Lung (tissue), 12 donors: Measurements from ENCODE around the gene CDRT4. TPM values are rescaled to one million over a fixed set of nuclear protein-coding genes. Genes with fewer than 3 reads are reported as not detected.

ENCODE experiments used
- ATAC-seq: fragments of 200-7000 bp; cut with Tn5 transposase; one replicate; pipeline ENCODE4 v1.9.1; 2020; ENCODE audit warnings: moderate number of reproducible peaks; ENCODE audit not compliant: insufficient read depth, low FRiP score
- DNase-seq, 3 donors: peaks; one replicate each; pipeline ENCODE4 v3.0.0-alpha.2; 2013 to 2017
- H3K27ac ChIP-seq, 2 donors: one replicate each; pipeline ENCODE4 v1.5.1; 2013; ENCODE audit warnings: mild to moderate bottlenecking in 2 of 2, moderate library complexity in 2 of 2, control low read depth in 1 of 2, inconsistent platforms in 1 of 2, low read depth in 1 of 2, low read length in 1 of 2
- H3K27me3 ChIP-seq, 3 donors: one replicate each; pipeline ENCODE4 v1.5.1; 2013; ENCODE audit warnings: low read length in 2 of 3; ENCODE audit not compliant: control insufficient read depth in 3 of 3, insufficient read depth in 3 of 3
- H3K36me3 ChIP-seq, 4 donors: one replicate each; pipeline ENCODE4 v1.5.1; 2013; ENCODE audit warnings: low read length in 4 of 4, mild to moderate bottlenecking in 1 of 4, moderate library complexity in 1 of 4; ENCODE audit not compliant: control insufficient read depth in 4 of 4, insufficient read depth in 4 of 4
- H3K4me1 ChIP-seq, 5 donors: one replicate each; pipeline ENCODE4 v1.5.1; 2013; ENCODE audit warnings: low read length in 5 of 5, mild to moderate bottlenecking in 2 of 5, moderate library complexity in 1 of 5; ENCODE audit not compliant: control insufficient read depth in 5 of 5, insufficient read depth in 5 of 5
- H3K4me3 ChIP-seq: one replicate; pipeline ENCODE4 v1.5.1; 2013; ENCODE audit warnings: mild to moderate bottlenecking, control low read depth, moderate library complexity
- H3K9ac ChIP-seq, 2 donors: one replicate each; pipeline ENCODE4 v1.5.1; 2013; ENCODE audit warnings: low read length in 2 of 2, control low read depth in 1 of 2; ENCODE audit not compliant: insufficient read depth in 1 of 2
- H3K9me3 ChIP-seq, 4 donors: one replicate each; pipeline ENCODE4 v1.5.1; 2013; ENCODE audit warnings: low read length in 3 of 4, mild to moderate bottlenecking in 1 of 4, moderate library complexity in 1 of 4; ENCODE audit not compliant: control insufficient read depth in 4 of 4, insufficient read depth in 3 of 4
- WGBS, 2 donors: extraction: QIAGEN DNeasy Blood & Tissue Kit; methylation state at CpG; one replicate each; pipeline ENCODE4 v1.1.7; 2013; 5-methylcytosine and 5-hydroxymethylcytosine counted together
- polyA plus RNA-seq, 2 donors: library from polyadenylated mRNA; stranded (reverse); fragments of 200-250 nt; gene quantifications; one replicate each; pipeline ENCODE4 v1.2.1, GENCODE V29; 2013
- total RNA-seq, 2 donors: library from RNA; depleted of rRNA in 1 of 2; stranded (reverse); fragments of >200 nt in 1 of 2; gene quantifications; one replicate each; pipeline ENCODE4 v1.2.1, GENCODE V29; 2014 to 2021
- TF ChIP-seq, protein P1 (sequence below): IDR thresholded peaks from 2 replicates; pipeline ENCODE4 v1.5.1; 2012; ENCODE audit warnings: mild to moderate bottlenecking; ENCODE audit errors: control extremely low read depth, extremely low read depth
- donor health status: control.
- donor health status: control.
- donor health status: Bipolar disorder and iron deficiency.
- donor health status: healthy.
- donor health status: DM: yes; HTN: yes; CAD: no.

The CDRT4 gene
- total and polyA plus RNA-seq, 4 donors: 0.48 to 8.7 (median 8.6) TPM

- ATAC-seq (peak; percentile 4), DNase-seq (no peak)
- Histone ChIP-seq H3K9me3 (no peaks in the 10 kb centered on the region), H3K9ac (no peak overlapping the region), H3K36me3 (no peaks in the 10 kb centered on the region), H3K27me3 (no peaks in the 10 kb centered on the region), H3K4me1 (peaks cover 16 to 39% (median 22%) of the 10 kb centered on the region in 5 donors), H3K27ac (peak overlapping the region in 1 of 2 donors; percentile 45), H3K4me3 (no peak overlapping the region)
- 79 to 93% methylated on average over 6 of the region's 6 CpGs for WGBS, 2 donors
- TF ChIP-seq, protein P1, sequence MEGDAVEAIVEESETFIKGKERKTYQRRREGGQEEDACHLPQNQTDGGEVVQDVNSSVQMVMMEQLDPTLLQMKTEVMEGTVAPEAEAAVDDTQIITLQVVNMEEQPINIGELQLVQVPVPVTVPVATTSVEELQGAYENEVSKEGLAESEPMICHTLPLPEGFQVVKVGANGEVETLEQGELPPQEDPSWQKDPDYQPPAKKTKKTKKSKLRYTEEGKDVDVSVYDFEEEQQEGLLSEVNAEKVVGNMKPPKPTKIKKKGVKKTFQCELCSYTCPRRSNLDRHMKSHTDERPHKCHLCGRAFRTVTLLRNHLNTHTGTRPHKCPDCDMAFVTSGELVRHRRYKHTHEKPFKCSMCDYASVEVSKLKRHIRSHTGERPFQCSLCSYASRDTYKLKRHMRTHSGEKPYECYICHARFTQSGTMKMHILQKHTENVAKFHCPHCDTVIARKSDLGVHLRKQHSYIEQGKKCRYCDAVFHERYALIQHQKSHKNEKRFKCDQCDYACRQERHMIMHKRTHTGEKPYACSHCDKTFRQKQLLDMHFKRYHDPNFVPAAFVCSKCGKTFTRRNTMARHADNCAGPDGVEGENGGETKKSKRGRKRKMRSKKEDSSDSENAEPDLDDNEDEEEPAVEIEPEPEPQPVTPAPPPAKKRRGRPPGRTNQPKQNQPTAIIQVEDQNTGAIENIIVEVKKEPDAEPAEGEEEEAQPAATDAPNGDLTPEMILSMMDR: no peak
Measured at GRCh38 chr17:15431766-15432165, 35.7 kb downstream of the CDRT4 start.

DNA sequence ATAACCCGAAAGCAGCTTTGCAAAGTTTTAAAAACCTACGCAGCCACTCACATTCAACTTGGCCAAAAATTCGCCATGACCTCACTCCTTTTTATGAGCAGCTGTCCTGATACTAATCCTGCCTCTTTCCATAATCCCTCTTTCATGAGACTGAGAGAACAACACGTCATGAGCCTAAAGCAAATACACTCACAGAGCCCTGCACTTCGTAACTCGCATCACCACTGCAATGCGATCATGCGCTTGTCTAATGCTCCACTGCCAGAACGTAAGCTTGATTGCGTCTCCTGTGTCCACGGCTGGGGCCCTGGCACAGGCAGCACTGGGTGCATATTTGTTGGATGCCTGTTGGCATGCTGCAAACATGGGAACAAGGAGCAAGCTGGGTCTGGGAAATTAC lies 36.2 kb downstream of the CDRT4 start:
- DNase-seq (no peak), ATAC-seq (no peak)
- no peaks in the 10 kb centered on the region for H3K9me3 ChIP-seq
- TF ChIP-seq, protein P1: no peak
- 85 to 89% methylated on average over 11 of the region's 11 CpGs for WGBS, 2 donors
- no peaks in the 10 kb centered on the region for H3K36me3 ChIP-seq
- no peaks in the 10 kb centered on the region for H3K27me3 ChIP-seq
- H3K9ac ChIP-seq: no peak overlapping the region
- no peak overlapping the region for H3K27ac ChIP-seq
- no peak overlapping the region for H3K4me3 ChIP-seq
- peaks cover 14 to 34% (median 16%) of the 10 kb centered on the region in 5 donors for H3K4me1 ChIP-seq

DNA sequence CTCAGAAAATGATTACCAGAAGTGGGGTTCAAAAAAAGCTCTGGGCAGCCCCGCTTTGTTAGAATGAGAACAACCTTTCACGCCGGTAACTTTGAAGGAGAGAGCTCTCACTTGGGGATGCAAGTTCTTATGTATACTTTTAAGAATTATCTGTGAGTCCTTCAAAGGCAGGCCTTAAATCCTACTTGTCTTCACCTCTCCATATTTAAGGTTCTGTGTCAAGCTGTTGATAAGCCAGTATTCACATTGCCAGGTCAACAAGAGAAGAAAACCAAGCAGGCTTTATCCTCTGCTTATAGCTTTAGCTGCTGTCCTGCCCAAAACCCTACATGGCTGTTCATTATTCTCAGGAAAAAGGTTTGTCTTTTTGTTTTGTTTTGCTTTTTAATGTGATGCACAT lies 42.9 kb downstream of the CDRT4 start:
- Histone ChIP-seq H3K27ac (no peak overlapping the region), H3K27me3 (no peaks in the 10 kb centered on the region), H3K9me3 (peaks cover 0 to 2% (median 0%) of the 10 kb centered on the region in 4 donors), H3K4me1 (peaks cover 0 to 10% (median 0%) of the 10 kb centered on the region in 5 donors), H3K4me3 (no peak overlapping the region), H3K9ac (no peak overlapping the region), H3K36me3 (no peaks in the 10 kb centered on the region)
- TF ChIP-seq, protein P1: no peak
- ATAC-seq (no peak), DNase-seq (no peak)
- WGBS, 2 donors: 97 to 99% methylated on average over 3 of the region's 3 CpGs

DNA sequence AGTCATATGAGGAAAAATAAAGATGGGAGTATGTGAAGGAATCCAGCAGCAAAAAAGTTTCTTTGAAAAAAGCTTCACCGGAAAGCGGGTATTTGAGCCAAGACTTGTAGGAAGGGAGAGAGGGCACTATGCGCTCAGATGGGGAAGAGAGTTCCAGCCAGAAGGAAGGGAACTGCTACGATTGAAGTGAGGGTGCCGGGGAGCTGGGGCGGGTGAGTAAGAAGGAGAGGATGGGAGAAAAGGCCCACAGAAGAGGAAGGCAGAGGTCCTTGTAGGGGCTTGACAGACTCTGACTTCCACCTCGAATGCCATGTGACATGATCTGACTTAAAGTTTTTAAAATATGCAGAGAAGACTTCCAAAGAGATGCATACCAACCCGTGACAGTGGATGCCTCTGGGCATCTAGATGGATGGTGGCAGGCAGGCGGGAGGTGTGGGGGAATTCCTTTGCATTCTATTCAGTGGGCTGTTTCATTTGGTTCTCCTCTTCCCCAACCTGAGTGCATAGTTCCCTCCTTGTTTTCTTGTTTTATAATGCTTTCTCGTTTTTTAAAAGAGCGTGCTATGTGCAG lies 44.9 kb downstream of the CDRT4 start:
- TF ChIP-seq, protein P1: no peak
- no peak for DNase-seq

More for the DNA sequence above, 44.9 kb downstream of the CDRT4 start:
- no peak overlapping the region for H3K9ac ChIP-seq
- no peak overlapping the region for H3K27ac ChIP-seq
- no peaks in the 10 kb centered on the region for H3K27me3 ChIP-seq
- peaks cover 0 to 10% (median 0%) of the 10 kb centered on the region in 5 donors for H3K4me1 ChIP-seq
- 85 to 89% methylated on average over 11 of the region's 11 CpGs for whole genome bisulfite sequencing, 2 donors
- no peak overlapping the region for H3K4me3 ChIP-seq
- H3K36me3 ChIP-seq: no peaks in the 10 kb centered on the region
- peaks cover 0 to 2% (median 0%) of the 10 kb centered on the region in 4 donors for H3K9me3 ChIP-seq
- no peak for ATAC-seq
